HCT116 (cell line): Measurements from ENCODE around the gene GPALPP1.

Experiments
- POLR2AphosphoS5 ChIP-seq: IDR thresholded peaks from 2 replicates; pipeline ENCODE4 v1.6.1; 2011; ENCODE audit warnings: mild to moderate bottlenecking, low read depth, low read length, moderate library complexity
- TF ChIP-seq, protein P1 (sequence below), 3 experiments: fragments of 200-600 bp in 1 of 3; sonication (generic) in 1 of 3; IDR thresholded peaks in 2 of 3; conservative IDR thresholded peaks in 1 of 3; 2 replicates each; pipeline ENCODE4 v1.5.1; 2012 to 2017; ENCODE audit warnings: low read depth in 2 of 3, low read length in 2 of 3, antibody characterized with exemption in 1 of 3, borderline replicate concordance in 1 of 3, control low read depth in 1 of 3, mild to moderate bottlenecking in 1 of 3, mixed read lengths in 1 of 3, mixed run types in 1 of 3, moderate library complexity in 1 of 3; ENCODE audit not compliant: insufficient read depth in 1 of 3

DNA sequence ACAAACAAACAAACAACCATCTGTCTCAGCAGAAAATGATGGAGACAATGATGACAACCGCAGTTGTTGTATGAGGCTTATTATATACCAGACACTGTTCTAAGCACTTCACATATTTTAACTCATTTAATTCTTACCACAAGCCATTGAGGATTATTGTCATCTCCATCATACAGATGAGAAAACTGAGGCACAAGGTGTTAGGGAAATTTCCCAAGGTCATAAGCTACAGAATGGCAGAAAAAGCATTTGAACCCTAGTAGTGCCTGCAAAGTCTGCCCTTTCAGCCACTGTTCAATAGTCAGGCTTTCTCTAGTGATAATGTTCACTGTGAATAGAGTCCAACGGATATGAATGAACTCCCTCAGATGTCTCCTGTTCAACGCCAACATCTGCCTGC lies 60.1 kb downstream of the GPALPP1 start:
- TF ChIP-seq POLR2AphosphoS5 = no peak
- TF ChIP-seq, protein P1, sequence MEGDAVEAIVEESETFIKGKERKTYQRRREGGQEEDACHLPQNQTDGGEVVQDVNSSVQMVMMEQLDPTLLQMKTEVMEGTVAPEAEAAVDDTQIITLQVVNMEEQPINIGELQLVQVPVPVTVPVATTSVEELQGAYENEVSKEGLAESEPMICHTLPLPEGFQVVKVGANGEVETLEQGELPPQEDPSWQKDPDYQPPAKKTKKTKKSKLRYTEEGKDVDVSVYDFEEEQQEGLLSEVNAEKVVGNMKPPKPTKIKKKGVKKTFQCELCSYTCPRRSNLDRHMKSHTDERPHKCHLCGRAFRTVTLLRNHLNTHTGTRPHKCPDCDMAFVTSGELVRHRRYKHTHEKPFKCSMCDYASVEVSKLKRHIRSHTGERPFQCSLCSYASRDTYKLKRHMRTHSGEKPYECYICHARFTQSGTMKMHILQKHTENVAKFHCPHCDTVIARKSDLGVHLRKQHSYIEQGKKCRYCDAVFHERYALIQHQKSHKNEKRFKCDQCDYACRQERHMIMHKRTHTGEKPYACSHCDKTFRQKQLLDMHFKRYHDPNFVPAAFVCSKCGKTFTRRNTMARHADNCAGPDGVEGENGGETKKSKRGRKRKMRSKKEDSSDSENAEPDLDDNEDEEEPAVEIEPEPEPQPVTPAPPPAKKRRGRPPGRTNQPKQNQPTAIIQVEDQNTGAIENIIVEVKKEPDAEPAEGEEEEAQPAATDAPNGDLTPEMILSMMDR (IDR thresholded peaks at IDR 0.05 in 2 of 3, conservative IDR thresholded peaks at IDR 0.05 in 1 of 3; ENCODE audit: borderline replicate concordance in 1 of 3, insufficient read depth in 1 of 3, low read depth in 2 of 3, low read length in 2 of 3) = no peak
